Mesenchymal stem cell (in vitro differentiated cells and primary cell): Measurements from ENCODE around the gene SDHA. TPM values are rescaled to one million over a fixed set of nuclear protein-coding genes. Genes with fewer than 3 reads are reported as not detected.
"Not testable (repeated sequence)": the region's sequence is repeated elsewhere in the genome, so short reads cannot be mapped to it uniquely, and the experiment has no call there.

Experiments
- DNase-seq: peaks from one replicate; pipeline ENCODE4 v3.0.0-alpha.2; 2013
- H2AFZ ChIP-seq: one replicate; pipeline ENCODE4 v1.6.1; 2013; ENCODE audit warnings: low read depth, mild to moderate bottlenecking, control low read depth, inconsistent platforms, low read length, moderate library complexity
- H2AK5ac ChIP-seq: 2 replicates; pipeline ENCODE4 v1.6.1; 2013; ENCODE audit warnings: low read length, moderate library complexity, mild to moderate bottlenecking, inconsistent platforms; ENCODE audit not compliant: severe bottlenecking
- H2BK120ac ChIP-seq: one replicate; pipeline ENCODE4 v1.6.1; 2013; ENCODE audit warnings: low read depth, mild to moderate bottlenecking, inconsistent platforms, low read length, moderate library complexity
- H2BK12ac ChIP-seq, 2 experiments: one replicate each; pipeline ENCODE4 v1.6.1; 2013; ENCODE audit warnings: inconsistent platforms in 2 of 2, low read length in 2 of 2, mild to moderate bottlenecking in 2 of 2, moderate library complexity in 2 of 2, control low read depth in 1 of 2
- H2BK15ac ChIP-seq: one replicate; pipeline ENCODE4 v1.6.1; 2013; ENCODE audit warnings: mild to moderate bottlenecking, low read depth, inconsistent platforms; ENCODE audit not compliant: poor library complexity, severe bottlenecking
- H2BK5ac ChIP-seq: 2 replicates; pipeline ENCODE4 v1.6.1; 2013; ENCODE audit warnings: low read depth, mild to moderate bottlenecking, low read length, control low read depth, inconsistent platforms; ENCODE audit not compliant: poor library complexity, severe bottlenecking
- H3K14ac ChIP-seq, 2 experiments: one replicate each; pipeline ENCODE4 v1.6.1; 2013; ENCODE audit warnings: inconsistent platforms in 2 of 2, low read length in 2 of 2, control low read depth in 1 of 2, mild to moderate bottlenecking in 1 of 2, moderate library complexity in 1 of 2
- H3K18ac ChIP-seq, 2 experiments: one replicate each; pipeline ENCODE4 v1.6.1; 2013; ENCODE audit warnings: inconsistent platforms in 2 of 2, low read length in 2 of 2, control low read depth in 1 of 2, low read depth in 1 of 2, mild to moderate bottlenecking in 1 of 2
- H3K23ac ChIP-seq, 2 experiments: one replicate each; pipeline ENCODE4 v1.6.1; 2013; ENCODE audit warnings: inconsistent platforms in 2 of 2, low read length in 2 of 2, mild to moderate bottlenecking in 2 of 2, moderate library complexity in 2 of 2, control low read depth in 1 of 2
- H3K27ac ChIP-seq: 2 replicates; pipeline ENCODE4 v1.5.1; 2013; ENCODE audit warnings: mild to moderate bottlenecking, moderate library complexity, low read length, control low read depth, inconsistent platforms; ENCODE audit not compliant: poor library complexity, severe bottlenecking
- H3K27me3 ChIP-seq, 2 experiments: 2 replicates each; pipeline versions ENCODE4 v1.6.1 to v1.7.0; 2013; ENCODE audit warnings: low read length in 2 of 2, mild to moderate bottlenecking in 2 of 2, moderate library complexity in 2 of 2, control low read depth in 1 of 2, inconsistent platforms in 1 of 2; ENCODE audit not compliant: control insufficient read depth in 1 of 2, insufficient read depth in 1 of 2
- H3K36me3 ChIP-seq, 2 experiments: 2 replicates each; pipeline versions ENCODE4 v1.6.1 to v1.7.0; 2013; ENCODE audit warnings: low read length in 2 of 2, control low read depth in 1 of 2, inconsistent platforms in 1 of 2, low read depth in 1 of 2, mild to moderate bottlenecking in 1 of 2; ENCODE audit not compliant: insufficient read depth in 2 of 2, control insufficient read depth in 1 of 2
- H3K4ac ChIP-seq, 2 experiments: one replicate each; pipeline ENCODE4 v1.6.1; 2013; ENCODE audit warnings: inconsistent platforms in 2 of 2, low read length in 2 of 2, mild to moderate bottlenecking in 2 of 2, moderate library complexity in 2 of 2, control low read depth in 1 of 2, low read depth in 1 of 2
- H3K4me1 ChIP-seq: 2 replicates; pipeline ENCODE4 v1.6.1; 2013; ENCODE audit warnings: low read depth, low read length, control low read depth; ENCODE audit not compliant: control insufficient read depth, insufficient read depth
- H3K4me2 ChIP-seq: 2 replicates; pipeline ENCODE4 v1.6.1; 2013; ENCODE audit warnings: low read length, mild to moderate bottlenecking, inconsistent platforms; ENCODE audit not compliant: poor library complexity, severe bottlenecking
- H3K4me3 ChIP-seq, 2 experiments: 2 replicates each; pipeline versions ENCODE4 v1.5.1 to v1.7.0; 2013; ENCODE audit warnings: low read length in 2 of 2, mild to moderate bottlenecking in 2 of 2, control low read depth in 1 of 2, low read depth in 1 of 2; ENCODE audit not compliant: insufficient read depth in 1 of 2
- H3K79me1 ChIP-seq: replicated peaks from 2 replicates; pipeline ENCODE4 v1.6.1; 2013; ENCODE audit warnings: mild to moderate bottlenecking, control low read depth, low read length, inconsistent platforms; ENCODE audit not compliant: poor library complexity, severe bottlenecking
- H3K9ac ChIP-seq: 2 replicates; pipeline ENCODE4 v1.7.0; 2013; ENCODE audit warnings: mild to moderate bottlenecking, low read length, moderate library complexity
- H3K9me3 ChIP-seq: 2 replicates; pipeline ENCODE4 v1.7.0; 2013; ENCODE audit warnings: mild to moderate bottlenecking, low read length; ENCODE audit not compliant: control insufficient read depth
- H4K8ac ChIP-seq: one replicate; pipeline ENCODE4 v1.6.1; 2013; ENCODE audit warnings: inconsistent platforms, mild to moderate bottlenecking, low read length, moderate library complexity
- H4K91ac ChIP-seq: one replicate; pipeline ENCODE4 v1.6.1; 2013; ENCODE audit warnings: mild to moderate bottlenecking, low read length, inconsistent platforms
- WGBS: methylation state at CpG from one replicate; pipeline ENCODE4 v1.1.7; 2013; ENCODE audit warnings: mixed read lengths; 5-methylcytosine and 5-hydroxymethylcytosine counted together
- polyA plus RNA-seq, 2 experiments: library from polyadenylated mRNA; stranded (reverse); fragments of 200-250 nt; gene quantifications; one replicate each; pipeline ENCODE4 v1.2.3, GENCODE V29; 2013

The SDHA gene
- polyA plus RNA-seq (2013, experiment 1 of 2): 101 TPM
- polyA plus RNA-seq (2013, experiment 2 of 2): 110 TPM

DNA sequence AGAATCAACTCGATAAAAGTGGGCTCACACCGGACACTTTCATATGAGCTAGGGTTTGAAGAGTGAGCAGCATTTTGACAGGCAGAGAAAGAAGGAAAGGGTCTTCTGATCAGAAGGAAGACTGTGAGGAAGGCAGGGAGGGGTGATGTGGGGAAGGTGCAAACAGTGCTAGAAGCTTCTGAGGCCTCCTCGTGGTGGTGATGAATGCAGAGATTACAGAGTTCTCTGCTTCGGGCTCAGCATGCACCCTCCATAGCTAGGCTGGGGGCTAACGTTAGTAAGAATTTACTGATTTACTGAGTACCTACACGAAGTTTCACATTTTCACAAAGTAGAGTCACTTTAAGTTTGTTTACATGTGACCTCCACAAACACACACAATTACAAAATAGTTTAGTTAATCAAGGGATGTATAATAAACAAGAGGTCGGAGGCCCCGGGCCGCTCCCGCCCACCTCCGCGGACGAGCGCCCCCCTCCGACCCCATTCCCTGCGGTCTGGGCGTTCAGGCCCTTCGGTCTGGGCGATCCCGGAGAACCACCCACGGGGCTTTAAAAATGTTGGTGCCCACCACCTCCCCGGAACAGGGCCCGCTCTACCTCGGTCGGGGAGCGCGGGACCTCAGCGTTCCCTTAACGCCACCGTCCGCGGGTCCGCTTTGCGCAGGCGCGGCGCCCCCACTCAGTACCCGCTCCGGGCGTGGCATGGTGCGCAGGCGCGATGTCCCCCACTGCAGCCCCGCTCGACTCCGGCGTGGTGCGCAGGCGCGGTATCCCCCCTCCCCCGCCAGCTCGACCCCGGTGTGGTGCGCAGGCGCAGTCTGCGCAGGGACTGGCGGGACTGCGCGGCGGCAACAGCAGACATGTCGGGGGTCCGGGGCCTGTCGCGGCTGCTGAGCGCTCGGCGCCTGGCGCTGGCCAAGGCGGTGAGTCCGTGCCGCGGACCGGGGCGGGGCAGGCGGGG is at the start of gene SDHA, which contains the start of gene CCDC127:
SDHA (plus strand) TSS at position 827 of the 963 bp plus-strand sequence; CDS start at position 863, 36 bp downstream.
CCDC127 (minus strand) TSS at position 660 of the 963 bp plus-strand sequence. CDS start 1,304 bp downstream, outside the sequence.
- WGBS: 5% methylated on average over 50 of the region's 75 CpGs
- peaks cover 9 to 11% of the 10 kb centered on the region in 2 experiments for H3K36me3 ChIP-seq
- H2BK120ac ChIP-seq: peak within 1 kb of the TSS; percentile 79
- peak; percentile 90 for DNase-seq
- peak within 1 kb of the TSS in 1 of 2 experiments; percentile 99 for H3K14ac ChIP-seq
- not testable (repeated sequence) for H3K79me1 ChIP-seq, H3K27me3 ChIP-seq, H3K4me1 ChIP-seq, H3K9me3 ChIP-seq, H2AK5ac ChIP-seq
- H4K91ac ChIP-seq: peak within 1 kb of the TSS; percentile 50
- H3K4ac ChIP-seq: peak within 1 kb of the TSS; percentile 19 to 91
- peak within 1 kb of the TSS; percentile 84 for H2BK5ac ChIP-seq
- peak within 1 kb of the TSS; percentile 68 for H3K4me2 ChIP-seq
- peak within 1 kb of the TSS; percentile 67 for H2BK15ac ChIP-seq
- peak within 1 kb of the TSS in 1 of 2 experiments; percentile 23 for H2BK12ac ChIP-seq
- H4K8ac ChIP-seq: peak within 1 kb of the TSS; percentile 84
- H3K18ac ChIP-seq: peak within 1 kb of the TSS; percentile 67 to 92
- H3K4me3 ChIP-seq: peak within 1 kb of the TSS; percentile 86 to 98
- H3K9ac ChIP-seq: peak within 1 kb of the TSS; percentile 88
- peak within 1 kb of the TSS in 1 of 2 experiments; percentile 50 for H3K23ac ChIP-seq
- peak within 1 kb of the TSS; percentile 57 for H3K27ac ChIP-seq
- H2AFZ ChIP-seq: peak within 1 kb of the TSS; percentile 76

DNA sequence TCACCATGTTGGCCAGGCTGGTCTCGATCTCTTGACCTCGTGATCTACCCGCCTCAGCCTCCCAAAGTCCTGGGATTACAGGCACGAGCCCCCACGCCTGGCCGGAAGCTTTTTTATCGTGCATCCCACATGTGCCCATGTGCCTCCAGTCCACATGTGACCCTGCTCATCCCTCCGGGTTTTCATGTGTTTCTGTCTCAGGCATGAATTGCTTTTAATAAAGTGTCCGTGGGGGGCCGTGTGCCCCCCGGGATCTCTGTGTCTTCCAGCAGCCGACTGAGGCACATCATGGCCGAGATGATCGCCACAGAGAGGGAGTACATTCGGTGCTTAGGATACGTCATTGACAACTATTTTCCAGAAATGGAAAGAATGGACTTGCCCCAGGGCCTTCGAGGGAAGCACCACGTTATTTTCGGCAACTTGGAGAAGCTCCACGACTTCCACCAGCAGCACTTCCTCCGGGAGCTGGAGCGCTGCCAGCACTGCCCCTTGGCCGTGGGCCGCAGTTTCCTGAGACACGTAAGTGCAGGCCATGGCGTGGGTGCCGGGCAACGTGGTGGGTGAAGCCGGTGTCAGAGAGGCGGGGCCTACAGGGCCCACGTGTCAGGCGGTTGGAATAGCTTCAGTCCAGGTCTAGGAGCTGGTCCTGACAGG is 48.9 kb upstream of the SDHA start:
- Histone ChIP-seq H4K8ac (no peak overlapping the region), H3K9me3 (no peaks in the 10 kb centered on the region), H4K91ac (no peak overlapping the region), H3K4me1 (peaks cover 26% of the 10 kb centered on the region), H2BK5ac (no peak overlapping the region), H2BK12ac (peak overlapping the region in 1 of 2 experiments; percentile 70), H2BK15ac (no peak overlapping the region), H3K36me3 (no peaks in the 10 kb centered on the region), H3K4me2 (no peak overlapping the region), H3K23ac (no peak overlapping the region), H3K79me1 (no peaks in the 10 kb centered on the region), H2AFZ (no peak overlapping the region), H3K9ac (no peak overlapping the region), H2AK5ac (peak overlapping the region; percentile 56), H3K18ac (no peak overlapping the region), H3K14ac (no peak overlapping the region), H3K27ac (no peak overlapping the region), H2BK120ac (no peak overlapping the region), H3K4me3 (no peak overlapping the region), H3K27me3 (peaks cover 0 to 25% of the 10 kb centered on the region in 2 experiments), H3K4ac (no peak overlapping the region)
- WGBS: 90% methylated on average over 32 of the region's 32 CpGs
- DNase-seq: no peak

DNA sequence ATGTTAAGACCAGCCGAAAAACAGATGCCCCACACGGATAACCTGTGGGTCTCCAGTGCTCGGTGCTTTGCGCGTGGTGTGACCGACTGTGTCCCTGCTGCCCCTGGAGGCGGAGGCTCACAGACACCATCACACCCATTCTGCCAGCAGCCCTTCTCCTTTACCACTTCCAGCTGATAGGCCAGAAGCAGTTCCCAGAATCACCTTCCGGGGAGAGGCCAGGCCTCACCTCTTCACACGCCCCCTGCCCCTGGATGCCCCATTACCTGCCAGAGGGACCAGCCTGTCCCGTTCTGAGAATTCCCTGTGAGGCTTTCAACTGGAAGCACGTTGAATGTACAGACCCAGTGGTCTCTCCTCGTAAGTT is 48.4 kb upstream of the SDHA start:
- Histone ChIP-seq H2AK5ac (peak overlapping the region; percentile 56), H3K79me1 (no peaks in the 10 kb centered on the region), H4K8ac (no peak overlapping the region), H3K4me3 (no peak overlapping the region), H3K9ac (no peak overlapping the region), H2AFZ (no peak overlapping the region), H2BK15ac (no peak overlapping the region), H3K9me3 (no peaks in the 10 kb centered on the region), H2BK120ac (no peak overlapping the region), H3K4me2 (no peak overlapping the region), H4K91ac (no peak overlapping the region), H3K27ac (no peak overlapping the region), H3K36me3 (no peaks in the 10 kb centered on the region), H2BK12ac (no peak overlapping the region), H3K27me3 (peaks cover 0 to 29% of the 10 kb centered on the region in 2 experiments), H3K23ac (no peak overlapping the region), H3K14ac (no peak overlapping the region), H2BK5ac (no peak overlapping the region), H3K4me1 (peaks cover 26% of the 10 kb centered on the region), H3K18ac (no peak overlapping the region), H3K4ac (no peak overlapping the region)
- DNase-seq: no peak
- WGBS: 96% methylated on average over 12 of the region's 12 CpGs
